ENCODE results near the gene MED16.

Gene MED16

GRCh38 chr19:925526-926322 lies 32.7 kb upstream of the MED16 start, which contains the start of gene ARID3A:
Gene ARID3A, plus strand, starts transcription at chr19:926035. Its CDS starts 3,494 bp downstream, at chr19:929529.
- TF ChIP-seq REST (IDR thresholded peaks at IDR 0.05; ENCODE audit: insufficient read depth in 1 of 2, low read depth in 2 of 2, low read length in 2 of 2) (no peak), FOXP2 (optimal IDR thresholded peaks at IDR 0.05; ENCODE audit: borderline replicate concordance, extremely low read depth, extremely low read length, insufficient read depth) (peak; percentile 53), TAF1 (IDR thresholded peaks at IDR 0.05; ENCODE audit: borderline replicate concordance, insufficient read depth, low read length) (no peak)

- TF ChIP-seq FOXP2 (optimal IDR thresholded peaks at IDR 0.05; ENCODE audit: borderline replicate concordance, extremely low read depth, extremely low read length, insufficient read depth) (no peak), TAF1 (IDR thresholded peaks at IDR 0.05; ENCODE audit: borderline replicate concordance, insufficient read depth, low read length) (no peak), REST (IDR thresholded peaks at IDR 0.05; ENCODE audit: insufficient read depth in 1 of 2, low read depth in 2 of 2, low read length in 2 of 2) (0 out of 4 replicates have a peak, but pooled peaks of 1 of the 2 experiments have one; percentile 15)
Measured at GRCh38 chr19:925087-925525, 32.1 kb upstream of the MED16 start.

- no peak for TF ChIP-seq SIN3A (IDR thresholded peaks at IDR 0.05; ENCODE audit: borderline replicate concordance, insufficient read depth, low read length)
- 0 out of 2 replicates have a peak, but pooled peaks have one; percentile 13 for TF ChIP-seq TAF1 (IDR thresholded peaks at IDR 0.05; ENCODE audit: borderline replicate concordance, insufficient read depth, low read length)
Measured at GRCh38 chr19:924553-925086, 31.6 kb upstream of the MED16 start.

GRCh38 chr19:920051-920864 lies 27.3 kb upstream of the MED16 start:
- TF ChIP-seq TAF1 (IDR thresholded peaks at IDR 0.05; ENCODE audit: borderline replicate concordance, insufficient read depth, low read length) = no peak
- no peak for TF ChIP-seq SIN3A (IDR thresholded peaks at IDR 0.05; ENCODE audit: borderline replicate concordance, insufficient read depth, low read length)
- no peak for TF ChIP-seq FOXP2 (optimal IDR thresholded peaks at IDR 0.05; ENCODE audit: borderline replicate concordance, extremely low read depth, extremely low read length, insufficient read depth)
- TF ChIP-seq POLR2AphosphoS5 (IDR thresholded peaks at IDR 0.05; ENCODE audit: low read depth, low read length) = no peak
- TF ChIP-seq REST (IDR thresholded peaks at IDR 0.05; ENCODE audit: insufficient read depth in 1 of 2, low read depth in 2 of 2, low read length in 2 of 2) = no peak

GRCh38 chr19:919199-920050 lies 26.4 kb upstream of the MED16 start:
- TF ChIP-seq TAF1 (IDR thresholded peaks at IDR 0.05; ENCODE audit: borderline replicate concordance, insufficient read depth, low read length) (no peak), FOXP2 (optimal IDR thresholded peaks at IDR 0.05; ENCODE audit: borderline replicate concordance, extremely low read depth, extremely low read length, insufficient read depth) (peak; percentile 23)

Data from PFSK-1 (cell line).